GM21786 (cell line): ENCODE results near the gene CDH5.
"Not testable (repeated sequence)": the region's sequence is repeated elsewhere in the genome, so short reads cannot be mapped to it uniquely, and the experiment has no call there.

Experiments used
- ATAC-seq: cut with Tn5 transposase; IDR thresholded peaks from one replicate; pipeline ENCODE4 v1.9.1; 2021; ENCODE audit not compliant: unreplicated experiment

CDH5 gene

GRCh38 chr16:66435896-66436295 lies 69.4 kb downstream of the CDH5 start:
- no peak for ATAC-seq

GRCh38 chr16:66437391-66437945 lies 71.0 kb downstream of the CDH5 start:
- ATAC-seq = no peak

GRCh38 chr16:66438536-66438935 lies 72.0 kb downstream of the CDH5 start:
- ATAC-seq = no peak

- ATAC-seq = no peak
Measured at GRCh38 chr16:66439051-66439730, 72.7 kb downstream of the CDH5 start.

GRCh38 chr16:66440271-66440802 lies 73.8 kb downstream of the CDH5 start:
- no peak for ATAC-seq

- ATAC-seq = no peak
Measured at GRCh38 chr16:66440970-66441369, 74.5 kb downstream of the CDH5 start.

- ATAC-seq = no peak
Measured at GRCh38 chr16:66441586-66442375, 75.3 kb downstream of the CDH5 start.

GRCh38 chr16:66442502-66443268 lies 76.2 kb downstream of the CDH5 start:
- ATAC-seq = no peak

GRCh38 chr16:66443269-66443652 lies 76.8 kb downstream of the CDH5 start:
- no peak for ATAC-seq

- no peak for ATAC-seq
Measured at GRCh38 chr16:66444049-66444481, 77.6 kb downstream of the CDH5 start.

- ATAC-seq = no peak
Measured at GRCh38 chr16:66446737-66447136, 80.2 kb downstream of the CDH5 start.

GRCh38 chr16:66447491-66447890 lies 81.0 kb downstream of the CDH5 start:
- no peak for ATAC-seq

GRCh38 chr16:66451548-66451947 lies 85.1 kb downstream of the CDH5 start:
- no peak for ATAC-seq

- ATAC-seq = not testable (repeated sequence)
Measured at GRCh38 chr16:66453230-66453629, 86.7 kb downstream of the CDH5 start.
